ENCODE measurements around the gene CUBN. TPM values are rescaled to one million over a fixed set of nuclear protein-coding genes. Genes with fewer than 3 reads are reported as not detected.

The CUBN gene
- total and polyA plus RNA-seq, 8 donors, result 0.28 to 1.3 (median 0.66) TPM

DNA sequence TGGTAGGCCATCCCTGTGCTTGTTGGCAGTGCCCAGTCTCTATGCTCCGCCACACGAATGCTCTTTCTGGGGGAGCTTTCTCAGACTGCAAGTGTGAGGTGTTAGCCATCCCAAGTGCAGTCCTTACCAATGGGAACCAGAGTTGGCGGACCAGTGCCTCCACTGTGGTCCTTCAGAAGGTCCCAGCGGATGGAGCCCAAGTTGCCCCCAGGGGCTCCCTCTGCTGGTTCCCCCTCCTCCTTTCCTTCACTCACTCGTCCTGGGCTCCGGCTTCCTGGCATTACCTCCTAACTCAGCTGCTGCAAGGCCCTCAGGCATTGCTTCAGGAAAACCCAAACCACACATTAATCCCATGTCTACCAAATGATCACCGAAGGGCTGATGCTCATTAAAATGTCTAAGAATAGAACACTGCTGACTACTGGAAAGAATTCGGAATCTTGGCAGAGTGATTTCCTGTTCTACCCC lies 139.8 kb downstream of the CUBN start:
- no peak for FAIRE-seq
- H3K36me3 ChIP-seq, result no peaks in the 10 kb centered on the region
- H3K27me3 ChIP-seq, result no peaks in the 10 kb centered on the region
- no peak for DNase-seq
- no peaks in the 10 kb centered on the region for H3K9me3 ChIP-seq
- H3K27ac ChIP-seq, result no peak overlapping the region
- no peak overlapping the region for H3K4me3 ChIP-seq
- TF ChIP-seq, protein P1, sequence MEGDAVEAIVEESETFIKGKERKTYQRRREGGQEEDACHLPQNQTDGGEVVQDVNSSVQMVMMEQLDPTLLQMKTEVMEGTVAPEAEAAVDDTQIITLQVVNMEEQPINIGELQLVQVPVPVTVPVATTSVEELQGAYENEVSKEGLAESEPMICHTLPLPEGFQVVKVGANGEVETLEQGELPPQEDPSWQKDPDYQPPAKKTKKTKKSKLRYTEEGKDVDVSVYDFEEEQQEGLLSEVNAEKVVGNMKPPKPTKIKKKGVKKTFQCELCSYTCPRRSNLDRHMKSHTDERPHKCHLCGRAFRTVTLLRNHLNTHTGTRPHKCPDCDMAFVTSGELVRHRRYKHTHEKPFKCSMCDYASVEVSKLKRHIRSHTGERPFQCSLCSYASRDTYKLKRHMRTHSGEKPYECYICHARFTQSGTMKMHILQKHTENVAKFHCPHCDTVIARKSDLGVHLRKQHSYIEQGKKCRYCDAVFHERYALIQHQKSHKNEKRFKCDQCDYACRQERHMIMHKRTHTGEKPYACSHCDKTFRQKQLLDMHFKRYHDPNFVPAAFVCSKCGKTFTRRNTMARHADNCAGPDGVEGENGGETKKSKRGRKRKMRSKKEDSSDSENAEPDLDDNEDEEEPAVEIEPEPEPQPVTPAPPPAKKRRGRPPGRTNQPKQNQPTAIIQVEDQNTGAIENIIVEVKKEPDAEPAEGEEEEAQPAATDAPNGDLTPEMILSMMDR (IDR thresholded peaks at IDR 0.05), result no peak
- no peaks in the 10 kb centered on the region for H3K4me1 ChIP-seq
- intact Hi-C loops (cut with DNase I), result no loop called here
- ATAC-seq, result no peak
- 87 to 88% methylated on average over 8 of the region's 8 CpGs for WGBS, 2 donors

GRCh38 chr10:16988900-16989299 lies 140.7 kb downstream of the CUBN start:
- Histone ChIP-seq H3K27me3 (no peaks in the 10 kb centered on the region), H3K4me1 (no peaks in the 10 kb centered on the region), H3K9me3 (no peaks in the 10 kb centered on the region), H3K36me3 (no peaks in the 10 kb centered on the region), H3K27ac (no peak overlapping the region), H3K4me3 (no peak overlapping the region)
- TF ChIP-seq, protein P1 (IDR thresholded peaks at IDR 0.05), result no peak
- FAIRE-seq (no peak), ATAC-seq (no peak), DNase-seq (no peak)
- WGBS, 2 donors, result 76 to 81% methylated on average over 2 of the region's 2 CpGs
- intact Hi-C loops (cut with DNase I), result no loop called here

DNA sequence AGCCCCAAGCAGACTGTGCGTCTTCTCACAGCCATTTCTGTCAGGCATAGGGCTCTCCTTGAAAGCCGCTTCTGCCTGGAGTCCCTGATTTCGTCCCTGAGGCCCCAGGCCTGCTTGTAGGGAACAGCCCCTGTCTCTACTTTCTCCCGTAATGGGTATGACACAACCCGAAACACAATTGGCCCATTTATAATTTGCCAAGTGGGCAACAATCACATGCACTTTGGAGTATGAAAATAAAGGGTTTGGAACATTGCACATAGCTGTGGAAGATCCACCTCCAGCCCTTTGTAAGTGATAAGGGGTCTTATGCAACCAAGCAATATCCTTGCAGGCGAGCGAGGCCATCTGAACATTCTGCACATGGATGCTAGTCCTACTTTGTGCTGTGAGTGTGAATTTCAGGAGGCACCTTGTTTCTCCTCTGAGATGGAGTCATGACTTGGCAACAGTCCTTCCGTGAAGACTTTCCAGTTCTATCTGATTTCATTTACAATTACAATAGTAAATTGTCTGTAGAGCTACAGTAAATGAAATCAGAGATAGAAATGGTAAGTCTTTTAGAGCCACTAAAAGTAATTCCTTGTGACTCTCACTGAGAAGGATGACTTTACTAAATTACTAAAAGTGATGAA lies 141.5 kb downstream of the CUBN start:
- 87 to 92% methylated on average over 8 of the region's 8 CpGs for WGBS, 2 donors
- Histone ChIP-seq H3K4me1 (no peaks in the 10 kb centered on the region), H3K4me3 (no peak overlapping the region), H3K36me3 (no peaks in the 10 kb centered on the region), H3K9me3 (no peaks in the 10 kb centered on the region), H3K27ac (no peak overlapping the region), H3K27me3 (no peaks in the 10 kb centered on the region)
- intact Hi-C loops (cut with DNase I), result no loop called here
- no peak for FAIRE-seq
- DNase-seq, result no peak
- ATAC-seq, result no peak
- TF ChIP-seq, protein P1 (IDR thresholded peaks at IDR 0.05), result no peak

DNA sequence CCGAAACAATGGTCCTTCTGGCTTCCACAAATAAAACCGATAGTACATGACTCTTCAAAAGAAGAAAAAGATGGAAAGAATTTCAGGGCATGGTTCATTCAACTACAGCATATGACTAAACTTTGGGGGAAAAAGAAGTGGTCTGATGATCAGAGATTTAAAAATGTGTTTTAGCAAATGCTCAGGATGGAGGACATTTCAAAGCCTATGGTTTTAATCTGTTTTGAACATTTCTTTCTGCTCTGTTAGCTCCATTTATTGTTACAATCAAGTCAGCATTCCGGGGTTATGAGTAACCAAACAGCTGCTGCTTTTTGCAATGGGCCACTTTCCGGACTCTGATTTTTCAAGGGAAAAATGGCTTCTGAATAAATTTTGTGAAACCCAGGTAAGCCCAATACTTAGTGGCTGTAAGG lies 142.4 kb downstream of the CUBN start:
- Histone ChIP-seq H3K9me3 (no peaks in the 10 kb centered on the region), H3K27me3 (no peaks in the 10 kb centered on the region), H3K4me1 (no peaks in the 10 kb centered on the region), H3K36me3 (no peaks in the 10 kb centered on the region), H3K27ac (peak overlapping the region in 1 of 4 donors; percentile 44), H3K4me3 (no peak overlapping the region)
- TF ChIP-seq, protein P1 (IDR thresholded peaks at IDR 0.05), result no peak
- no peak for DNase-seq
- FAIRE-seq, result no peak
- ATAC-seq, result peak in 1 of 4 donors; percentile 44
- 68 to 70% methylated on average over 4 of the region's 4 CpGs for WGBS, 2 donors
- intact Hi-C loops (cut with DNase I), result no loop called here

Measured in pancreas (tissue), 10 donors.